Stimulated activated naive CD8-positive, alpha-beta T cell treated with anti-CD3 and anti-CD28 coated beads, Interleukin-15, amount 100 ng/mL, for 72 hours (primary cell): ENCODE data around the gene SLC6A3.
"Not testable (repeated sequence)": the region's sequence is repeated elsewhere in the genome, so short reads cannot be mapped to it uniquely, and the experiment has no call there.

ENCODE experiments used
- ATAC-seq: fragments of 150-1000 bp; cut with Tn5 transposase; 2 replicates; pipeline ENCODE4 v1.10.0; 2021; ENCODE audit warnings: mild to moderate bottlenecking, moderate library complexity
- DNase-seq, 2 donors: peaks; one replicate each; pipeline ENCODE4 v3.0.0; 2021 to 2022
- H3K27ac Mint-ChIP-seq, 2 donors: one replicate each; pipeline ENCODE4 v1.8.0; 2022; ENCODE audit warnings: mild to moderate bottlenecking in 2 of 2, mixed read lengths in 2 of 2, moderate library complexity in 2 of 2
- H3K27me3 Mint-ChIP-seq: one replicate; pipeline ENCODE4 v1.8.0; 2022; ENCODE audit warnings: mixed read lengths
- H3K4me1 Mint-ChIP-seq: one replicate; pipeline ENCODE4 v1.8.0; 2022; ENCODE audit warnings: mild to moderate bottlenecking, mixed read lengths
- H3K4me3 Mint-ChIP-seq, 2 donors: one replicate each; pipeline ENCODE4 v1.8.0; 2022; ENCODE audit warnings: mild to moderate bottlenecking in 2 of 2, mixed read lengths in 2 of 2, moderate library complexity in 1 of 2
- H3K9me3 Mint-ChIP-seq, 2 donors: one replicate each; pipeline ENCODE4 v1.8.0; 2022; ENCODE audit warnings: mixed read lengths in 2 of 2

The SLC6A3 gene

GRCh38 chr5:1430121-1430795, 15.0 kb downstream of the SLC6A3 start:
- no peaks in the 10 kb centered on the region for H3K4me1 Mint-ChIP-seq
- peaks cover 35 to 62% of the 10 kb centered on the region in 2 donors for H3K9me3 Mint-ChIP-seq
- H3K27ac Mint-ChIP-seq: no peak overlapping the region
- peaks cover 20% of the 10 kb centered on the region for H3K27me3 Mint-ChIP-seq
- no peak overlapping the region for H3K4me3 Mint-ChIP-seq
- DNase-seq: no peak
- no peak for ATAC-seq

GRCh38 chr5:1429496-1429895, 15.7 kb downstream of the SLC6A3 start:
- peaks cover 27% of the 10 kb centered on the region for H3K27me3 Mint-ChIP-seq
- no peak for ATAC-seq
- H3K4me1 Mint-ChIP-seq: no peaks in the 10 kb centered on the region
- peaks cover 35 to 67% of the 10 kb centered on the region in 2 donors for H3K9me3 Mint-ChIP-seq
- H3K4me3 Mint-ChIP-seq: no peak overlapping the region
- no peak overlapping the region for H3K27ac Mint-ChIP-seq
- no peak for DNase-seq

- no peak overlapping the region for H3K27ac Mint-ChIP-seq
- no peak for ATAC-seq
- peaks cover 35 to 71% of the 10 kb centered on the region in 2 donors for H3K9me3 Mint-ChIP-seq
- H3K27me3 Mint-ChIP-seq: peaks cover 30% of the 10 kb centered on the region
- no peak overlapping the region for H3K4me3 Mint-ChIP-seq
- no peak for DNase-seq
- no peaks in the 10 kb centered on the region for H3K4me1 Mint-ChIP-seq
These were observed 16.2 kb downstream of the SLC6A3 start for GRCh38 chr5:1429066-1429465.

GRCh38 chr5:1428107-1428506, 17.1 kb downstream of the SLC6A3 start:
- DNase-seq: no peak
- no peak overlapping the region for H3K27ac Mint-ChIP-seq
- peaks cover 28 to 63% of the 10 kb centered on the region in 2 donors for H3K9me3 Mint-ChIP-seq
- ATAC-seq: no peak
- H3K4me1 Mint-ChIP-seq: no peaks in the 10 kb centered on the region
- H3K27me3 Mint-ChIP-seq: peaks cover 24% of the 10 kb centered on the region
- H3K4me3 Mint-ChIP-seq: no peak overlapping the region

- DNase-seq: no peak
- H3K4me1 Mint-ChIP-seq: no peaks in the 10 kb centered on the region
- peaks cover 22 to 48% of the 10 kb centered on the region in 2 donors for H3K9me3 Mint-ChIP-seq
- ATAC-seq: no peak
- H3K27me3 Mint-ChIP-seq: peaks cover 16% of the 10 kb centered on the region
- H3K27ac Mint-ChIP-seq: no peak overlapping the region
- no peak overlapping the region for H3K4me3 Mint-ChIP-seq
These were observed 20.5 kb downstream of the SLC6A3 start for GRCh38 chr5:1424716-1425115.

- Mint-ChIP-seq H3K27me3 (peaks cover 16% of the 10 kb centered on the region), H3K4me1 (no peaks in the 10 kb centered on the region), H3K9me3 (peaks cover 18 to 41% of the 10 kb centered on the region in 2 donors), H3K4me3 (no peak overlapping the region), H3K27ac (peak overlapping the region in 1 of 2 donors; percentile 53)
- no peak for DNase-seq
- ATAC-seq: no peak
These were observed 21.2 kb downstream of the SLC6A3 start for GRCh38 chr5:1423901-1424603.

- H3K27ac Mint-ChIP-seq, H3K4me1 Mint-ChIP-seq, DNase-seq, ATAC-seq, H3K4me3 Mint-ChIP-seq: not testable (repeated sequence)
- peaks cover 16% of the 10 kb centered on the region for H3K27me3 Mint-ChIP-seq
- H3K9me3 Mint-ChIP-seq: peaks cover 13 to 33% of the 10 kb centered on the region in 2 donors
These were observed 22.7 kb downstream of the SLC6A3 start for GRCh38 chr5:1422522-1422921.

GRCh38 chr5:1421521-1422341, 23.5 kb downstream of the SLC6A3 start:
- DNase-seq (no peak), ATAC-seq (no peak)
- H3K4me1 Mint-ChIP-seq: no peaks in the 10 kb centered on the region
- H3K9me3 Mint-ChIP-seq: peaks cover 12 to 25% of the 10 kb centered on the region in 2 donors
- H3K4me3 Mint-ChIP-seq: no peak overlapping the region
- H3K27me3 Mint-ChIP-seq: peaks cover 16% of the 10 kb centered on the region
- no peak overlapping the region for H3K27ac Mint-ChIP-seq

GRCh38 chr5:1420211-1421195, 24.7 kb downstream of the SLC6A3 start:
- Mint-ChIP-seq H3K4me1 (no peaks in the 10 kb centered on the region), H3K4me3 (no peak overlapping the region), H3K27ac (no peak overlapping the region), H3K27me3 (peaks cover 15% of the 10 kb centered on the region), H3K9me3 (peaks cover 5 to 13% of the 10 kb centered on the region in 2 donors)
- ATAC-seq: no peak
- no peak for DNase-seq

- peaks cover 5 to 7% of the 10 kb centered on the region in 2 donors for H3K9me3 Mint-ChIP-seq
- no peak overlapping the region for H3K4me3 Mint-ChIP-seq
- DNase-seq (no peak), ATAC-seq (no peak)
- H3K27ac Mint-ChIP-seq: no peak overlapping the region
- no peaks in the 10 kb centered on the region for H3K4me1 Mint-ChIP-seq
- peaks cover 7% of the 10 kb centered on the region for H3K27me3 Mint-ChIP-seq
These were observed 25.6 kb downstream of the SLC6A3 start for GRCh38 chr5:1419476-1420210.

GRCh38 chr5:1418921-1419280, 26.3 kb downstream of the SLC6A3 start:
- Mint-ChIP-seq H3K9me3 (peaks cover 0 to 5% of the 10 kb centered on the region in 2 donors), H3K27ac (no peak overlapping the region), H3K4me1 (no peaks in the 10 kb centered on the region), H3K4me3 (no peak overlapping the region), H3K27me3 (no peaks in the 10 kb centered on the region)
- ATAC-seq (no peak), DNase-seq (no peak)

- no peak for ATAC-seq
These were observed 26.9 kb downstream of the SLC6A3 start for GRCh38 chr5:1418238-1418920.

GRCh38 chr5:1417586-1418225, 27.5 kb downstream of the SLC6A3 start:
- Mint-ChIP-seq H3K27me3 (peaks cover 2% of the 10 kb centered on the region), H3K9me3 (peaks cover 0 to 5% of the 10 kb centered on the region in 2 donors), H3K4me1 (no peaks in the 10 kb centered on the region), H3K4me3 (no peak overlapping the region), H3K27ac (no peak overlapping the region)
- ATAC-seq (no peak), DNase-seq (no peak)

More at GRCh38 chr5:1418238-1418920, 26.9 kb downstream of the SLC6A3 start:
- H3K27me3 Mint-ChIP-seq: no peaks in the 10 kb centered on the region
- H3K4me3 Mint-ChIP-seq: no peak overlapping the region
- H3K27ac Mint-ChIP-seq: no peak overlapping the region
- H3K9me3 Mint-ChIP-seq: peaks cover 0 to 5% of the 10 kb centered on the region in 2 donors
- DNase-seq: no peak
- no peaks in the 10 kb centered on the region for H3K4me1 Mint-ChIP-seq
